Measurements from ENCODE around the gene TMEM203.

- TF ChIP-seq CTCF (conservative IDR thresholded peaks at IDR 0.05) (no peak), ZFX (IDR thresholded peaks at IDR 0.05) (no peak)
Observed at GRCh38 chr9:137170486-137171148, 34.8 kb downstream of the TMEM203 start.
